Measurements from ENCODE around the gene ADK.

DNA sequence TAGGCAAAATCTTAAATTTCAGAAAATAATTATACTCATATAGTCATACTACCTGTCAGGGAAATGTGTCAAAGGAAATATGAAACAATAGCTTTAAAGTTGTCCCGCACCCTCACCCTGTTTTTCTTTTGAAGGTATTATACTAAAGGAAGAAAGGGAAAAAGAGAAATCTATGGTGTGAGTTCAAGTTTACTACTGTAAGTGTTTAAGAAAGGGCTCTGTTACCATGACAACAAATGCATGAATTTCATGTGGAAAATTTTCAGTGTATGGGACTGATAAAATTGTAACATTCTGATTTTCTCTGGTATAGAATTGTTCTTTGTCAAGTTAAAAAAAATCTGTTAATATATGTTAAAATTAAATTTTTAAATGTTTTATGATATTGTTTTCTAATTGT lies 229.8 kb downstream of the ADK start:
- TF ChIP-seq, protein P1, sequence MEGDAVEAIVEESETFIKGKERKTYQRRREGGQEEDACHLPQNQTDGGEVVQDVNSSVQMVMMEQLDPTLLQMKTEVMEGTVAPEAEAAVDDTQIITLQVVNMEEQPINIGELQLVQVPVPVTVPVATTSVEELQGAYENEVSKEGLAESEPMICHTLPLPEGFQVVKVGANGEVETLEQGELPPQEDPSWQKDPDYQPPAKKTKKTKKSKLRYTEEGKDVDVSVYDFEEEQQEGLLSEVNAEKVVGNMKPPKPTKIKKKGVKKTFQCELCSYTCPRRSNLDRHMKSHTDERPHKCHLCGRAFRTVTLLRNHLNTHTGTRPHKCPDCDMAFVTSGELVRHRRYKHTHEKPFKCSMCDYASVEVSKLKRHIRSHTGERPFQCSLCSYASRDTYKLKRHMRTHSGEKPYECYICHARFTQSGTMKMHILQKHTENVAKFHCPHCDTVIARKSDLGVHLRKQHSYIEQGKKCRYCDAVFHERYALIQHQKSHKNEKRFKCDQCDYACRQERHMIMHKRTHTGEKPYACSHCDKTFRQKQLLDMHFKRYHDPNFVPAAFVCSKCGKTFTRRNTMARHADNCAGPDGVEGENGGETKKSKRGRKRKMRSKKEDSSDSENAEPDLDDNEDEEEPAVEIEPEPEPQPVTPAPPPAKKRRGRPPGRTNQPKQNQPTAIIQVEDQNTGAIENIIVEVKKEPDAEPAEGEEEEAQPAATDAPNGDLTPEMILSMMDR (IDR thresholded peaks at IDR 0.05; ENCODE audit: insufficient read depth, low read depth, low read length) = no peak
- TF ChIP-seq EZH2 (IDR thresholded peaks at IDR 0.05; ENCODE audit: insufficient read depth, low read length) = no peak
